CD4-positive, alpha-beta T cell (primary cell): ENCODE results near the gene SLC1A2. TPM values are rescaled to one million over a fixed set of nuclear protein-coding genes. Genes with fewer than 3 reads are reported as not detected.

ENCODE experiments used
- ATAC-seq: fragments of 200-7000 bp; cut with Tn5 transposase; one replicate; pipeline ENCODE4 v1.10.0; 2022; ENCODE audit warnings: mild to moderate bottlenecking; ENCODE audit not compliant: poor library complexity
- CTCF ChIA-PET: fragments of 350-600 bp; sonication (Branson Sonifier 250); formaldehyde crosslinking; loops from one replicate; lab custom pipeline; 2021; ENCODE audit warnings: antibody characterized with exemption, inconsistent platforms; lab: Charles Lee
- POLR2A ChIA-PET: fragments of 350-600 bp; sonication (Branson Sonifier 250); formaldehyde crosslinking; loops from one replicate; lab custom pipeline; 2021; ENCODE audit warnings: antibody characterized with exemption, inconsistent platforms; lab: Charles Lee
- DNase-seq, 14 experiments: peaks; one replicate each; pipeline ENCODE4 v3.0.0-alpha.2; 2013 to 2020; ENCODE audit warnings: mixed read lengths in 2 of 14
- H3K27ac ChIP-seq, 2 donors: one replicate each; pipeline versions ENCODE4 v1.5.1 to v1.7.0; 2013; ENCODE audit warnings: low read length in 2 of 2, low read depth in 1 of 2, mild to moderate bottlenecking in 1 of 2
- H3K27me3 ChIP-seq, 2 experiments: 1 replicate in 1 of 2; 2 replicates in 1 of 2; pipeline versions ENCODE4 v1.6.1 to v1.7.0; 2013; ENCODE audit warnings: low read length in 2 of 2, control low read depth in 1 of 2, mild to moderate bottlenecking in 1 of 2, moderate library complexity in 1 of 2; ENCODE audit not compliant: insufficient read depth in 2 of 2, control insufficient read depth in 1 of 2
- H3K36me3 ChIP-seq: one replicate; pipeline ENCODE4 v1.6.1; 2013; ENCODE audit warnings: low read length, control low read depth; ENCODE audit not compliant: insufficient read depth
- H3K4me1 ChIP-seq: one replicate; pipeline ENCODE4 v1.6.1; 2013; ENCODE audit warnings: low read length, control low read depth; ENCODE audit not compliant: insufficient read depth
- H3K4me3 ChIP-seq: one replicate; pipeline ENCODE4 v1.5.1; 2013; ENCODE audit warnings: mild to moderate bottlenecking, low read length, moderate library complexity
- H3K9me3 ChIP-seq, 2 experiments: 1 replicate in 1 of 2; 2 replicates in 1 of 2; pipeline versions ENCODE4 v1.6.1 to v1.7.0; 2013; ENCODE audit warnings: low read length in 2 of 2, mild to moderate bottlenecking in 2 of 2, control low read depth in 1 of 2, moderate library complexity in 1 of 2; ENCODE audit not compliant: control insufficient read depth in 1 of 2, insufficient read depth in 1 of 2
- H3K27ac Mint-ChIP-seq: one replicate; pipeline ENCODE4 v1.8.0; 2020; ENCODE audit warnings: mixed read lengths
- H3K27me3 Mint-ChIP-seq: one replicate; pipeline ENCODE4 v1.8.0; 2021; ENCODE audit warnings: mixed read lengths
- H3K36me3 Mint-ChIP-seq: one replicate; pipeline ENCODE4 v1.8.0; 2021; ENCODE audit warnings: low read depth, mixed read lengths
- H3K4me1 Mint-ChIP-seq: one replicate; pipeline ENCODE4 v1.8.0; 2021; ENCODE audit warnings: low read depth, mixed read lengths
- H3K4me3 Mint-ChIP-seq: one replicate; pipeline ENCODE4 v1.8.0; 2020; ENCODE audit warnings: mild to moderate bottlenecking, mixed read lengths
- H3K9me3 Mint-ChIP-seq: one replicate; pipeline ENCODE4 v1.8.0; 2020; ENCODE audit warnings: mixed read lengths
- intact Hi-C, 2 experiments: fragments of 100-400 bp; cut with DNase I in 1 of 2; cut with micrococcal nuclease in 1 of 2; formaldehyde crosslinking; loops; one replicate each; pipeline versions ENCODE4 v1.15.1 to v1.9.0; 2023 to 2025; cut with DNase I, micrococcal nuclease
- total RNA-seq, 174 experiments: library from RNA in 2 of 174; stranded (reverse) in 2 of 174; gene quantifications; one replicate each; pipeline ENCODE4 v1.2.3 and lab custom pipeline; 2021 to 2026
- TF ChIP-seq, protein P1 (sequence below): fragments of 200-600 bp; IDR thresholded peaks from one replicate; pipeline ENCODE4 v1.8.0; 2022; ENCODE audit warnings: antibody characterized with exemption, mild to moderate bottlenecking

The SLC1A2 gene
- total RNA-seq, 2 experiments from 2014 or later = not detected

DNA sequence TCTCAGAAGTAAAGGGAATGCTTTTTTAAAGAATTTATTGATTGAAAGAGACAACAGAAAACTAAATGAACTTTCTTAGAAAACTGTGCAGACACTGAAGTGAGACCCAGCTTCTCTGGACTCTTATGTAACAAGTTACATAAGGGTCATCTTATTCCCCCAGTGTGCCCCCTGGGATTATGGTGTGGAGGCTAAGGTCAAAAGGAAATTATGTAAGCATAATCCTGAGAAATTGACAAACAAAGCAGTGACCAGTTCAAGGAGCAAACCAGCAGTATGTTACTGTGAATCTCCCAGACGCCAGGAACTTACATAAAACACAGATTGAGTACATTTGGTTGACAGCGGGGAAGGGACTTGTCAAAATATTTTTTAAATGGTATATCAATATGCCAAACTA lies 78.6 kb downstream of the SLC1A2 start:
- ChIA-PET POLR2A (no interaction called here), CTCF (interaction anchor here (0.9 to 1.3 kb wide), 2 partner anchors 34 to 35 kb away, joined by 3 read pairs; no protein-coding TSS in a partner anchor)
- peaks cover 0 to 5% of the 10 kb centered on the region in 2 experiments for H3K9me3 ChIP-seq
- peaks cover 40% of the 10 kb centered on the region for H3K4me1 Mint-ChIP-seq
- H3K36me3 Mint-ChIP-seq = no peaks in the 10 kb centered on the region
- H3K27me3 ChIP-seq = no peaks in the 10 kb centered on the region
- TF ChIP-seq, protein P1, sequence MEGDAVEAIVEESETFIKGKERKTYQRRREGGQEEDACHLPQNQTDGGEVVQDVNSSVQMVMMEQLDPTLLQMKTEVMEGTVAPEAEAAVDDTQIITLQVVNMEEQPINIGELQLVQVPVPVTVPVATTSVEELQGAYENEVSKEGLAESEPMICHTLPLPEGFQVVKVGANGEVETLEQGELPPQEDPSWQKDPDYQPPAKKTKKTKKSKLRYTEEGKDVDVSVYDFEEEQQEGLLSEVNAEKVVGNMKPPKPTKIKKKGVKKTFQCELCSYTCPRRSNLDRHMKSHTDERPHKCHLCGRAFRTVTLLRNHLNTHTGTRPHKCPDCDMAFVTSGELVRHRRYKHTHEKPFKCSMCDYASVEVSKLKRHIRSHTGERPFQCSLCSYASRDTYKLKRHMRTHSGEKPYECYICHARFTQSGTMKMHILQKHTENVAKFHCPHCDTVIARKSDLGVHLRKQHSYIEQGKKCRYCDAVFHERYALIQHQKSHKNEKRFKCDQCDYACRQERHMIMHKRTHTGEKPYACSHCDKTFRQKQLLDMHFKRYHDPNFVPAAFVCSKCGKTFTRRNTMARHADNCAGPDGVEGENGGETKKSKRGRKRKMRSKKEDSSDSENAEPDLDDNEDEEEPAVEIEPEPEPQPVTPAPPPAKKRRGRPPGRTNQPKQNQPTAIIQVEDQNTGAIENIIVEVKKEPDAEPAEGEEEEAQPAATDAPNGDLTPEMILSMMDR = no peak
- no peaks in the 10 kb centered on the region for H3K27me3 Mint-ChIP-seq
- H3K36me3 ChIP-seq = no peaks in the 10 kb centered on the region
- H3K27ac ChIP-seq = no peak overlapping the region
- no peak overlapping the region for H3K4me3 ChIP-seq
- no peak overlapping the region for H3K4me3 Mint-ChIP-seq
- ATAC-seq (no peak), DNase-seq (no peak)
- intact Hi-C loops = no loop called here
- peaks cover 2% of the 10 kb centered on the region for H3K9me3 Mint-ChIP-seq
- no peak overlapping the region for H3K27ac Mint-ChIP-seq
- H3K4me1 ChIP-seq = peaks cover 25% of the 10 kb centered on the region

DNA sequence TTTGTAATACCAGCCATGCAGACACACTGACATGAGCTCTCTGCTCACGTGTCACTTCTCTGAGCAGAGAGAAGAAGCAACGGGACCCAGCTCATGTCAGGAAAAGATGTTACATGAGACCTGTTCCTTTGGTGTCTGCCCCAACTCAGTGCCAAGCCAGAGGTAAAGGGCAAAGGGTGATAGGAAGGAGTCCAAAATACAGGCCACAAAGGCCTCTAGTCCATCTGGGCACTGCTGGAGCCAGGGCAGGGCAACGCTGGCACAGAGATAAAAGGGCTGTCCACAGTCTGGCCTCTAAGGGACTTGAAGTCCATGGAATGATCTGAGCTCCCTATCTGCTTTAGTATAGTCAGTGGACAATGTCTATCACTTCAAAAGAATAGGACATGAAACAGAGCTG lies 79.3 kb downstream of the SLC1A2 start:
- TF ChIP-seq, protein P1 = no peak
- DNase-seq = no peak
- intact Hi-C loops = no loop called here

DNA sequence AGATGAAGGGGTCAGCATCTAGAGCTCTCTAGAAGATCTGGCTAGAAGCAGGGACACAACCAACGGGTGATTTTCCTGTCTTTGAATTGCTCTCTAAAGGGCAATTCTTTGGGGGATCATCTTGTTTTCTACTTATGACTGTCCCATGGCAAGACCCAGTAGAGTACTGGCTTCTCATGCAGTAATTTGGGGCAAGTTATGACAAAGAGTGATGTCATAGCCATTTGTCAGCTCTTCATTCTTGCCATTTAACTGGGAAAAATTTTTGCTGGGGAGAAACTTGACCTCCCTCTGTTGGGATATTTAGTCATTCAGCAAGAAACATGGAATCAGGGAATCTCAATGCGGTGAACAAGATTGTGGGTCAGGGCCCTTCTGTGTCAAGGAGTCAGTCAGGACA lies 80.4 kb downstream of the SLC1A2 start:
- H3K9me3 Mint-ChIP-seq = peaks cover 2% of the 10 kb centered on the region
- POLR2A ChIA-PET = no interaction called here
- ATAC-seq (no peak), DNase-seq (no peak)
- H3K27ac Mint-ChIP-seq = no peak overlapping the region
- no peaks in the 10 kb centered on the region for H3K36me3 Mint-ChIP-seq
- CTCF ChIA-PET = no interaction called here
- Histone ChIP-seq H3K27ac (no peak overlapping the region), H3K36me3 (no peaks in the 10 kb centered on the region), H3K27me3 (no peaks in the 10 kb centered on the region), H3K4me1 (peaks cover 18% of the 10 kb centered on the region), H3K4me3 (no peak overlapping the region), H3K9me3 (peaks cover 0 to 5% of the 10 kb centered on the region in 2 experiments)
- H3K4me1 Mint-ChIP-seq = peaks cover 32% of the 10 kb centered on the region
- TF ChIP-seq, protein P1 = no peak
- intact Hi-C loops = no loop called here
- H3K4me3 Mint-ChIP-seq = no peak overlapping the region
- H3K27me3 Mint-ChIP-seq = no peaks in the 10 kb centered on the region

More for the DNA sequence above, 79.3 kb downstream of the SLC1A2 start:
- Mint-ChIP-seq H3K27me3 (no peaks in the 10 kb centered on the region), H3K9me3 (peaks cover 2% of the 10 kb centered on the region), H3K4me3 (no peak overlapping the region), H3K36me3 (no peaks in the 10 kb centered on the region), H3K4me1 (peaks cover 35% of the 10 kb centered on the region), H3K27ac (no peak overlapping the region)
- Histone ChIP-seq H3K4me1 (peaks cover 21% of the 10 kb centered on the region), H3K4me3 (no peak overlapping the region), H3K9me3 (peaks cover 0 to 5% of the 10 kb centered on the region in 2 experiments), H3K27ac (no peak overlapping the region), H3K27me3 (no peaks in the 10 kb centered on the region), H3K36me3 (no peaks in the 10 kb centered on the region)
- ATAC-seq = no peak
- CTCF ChIA-PET = interaction anchor here (1.3 kb wide), 1 partner anchor 34 kb away, joined by 3 read pairs; no protein-coding TSS in a partner anchor
- POLR2A ChIA-PET = no interaction called here
